Measurements from ENCODE around the gene TAS2R13.

TAS2R13 gene

GRCh38 chr12:10943167-10943566 is 33.8 kb upstream of the TAS2R13 start:
- DNase-seq (ENCODE audit: low spot score) = no peak
- TF ChIP-seq, protein P1, sequence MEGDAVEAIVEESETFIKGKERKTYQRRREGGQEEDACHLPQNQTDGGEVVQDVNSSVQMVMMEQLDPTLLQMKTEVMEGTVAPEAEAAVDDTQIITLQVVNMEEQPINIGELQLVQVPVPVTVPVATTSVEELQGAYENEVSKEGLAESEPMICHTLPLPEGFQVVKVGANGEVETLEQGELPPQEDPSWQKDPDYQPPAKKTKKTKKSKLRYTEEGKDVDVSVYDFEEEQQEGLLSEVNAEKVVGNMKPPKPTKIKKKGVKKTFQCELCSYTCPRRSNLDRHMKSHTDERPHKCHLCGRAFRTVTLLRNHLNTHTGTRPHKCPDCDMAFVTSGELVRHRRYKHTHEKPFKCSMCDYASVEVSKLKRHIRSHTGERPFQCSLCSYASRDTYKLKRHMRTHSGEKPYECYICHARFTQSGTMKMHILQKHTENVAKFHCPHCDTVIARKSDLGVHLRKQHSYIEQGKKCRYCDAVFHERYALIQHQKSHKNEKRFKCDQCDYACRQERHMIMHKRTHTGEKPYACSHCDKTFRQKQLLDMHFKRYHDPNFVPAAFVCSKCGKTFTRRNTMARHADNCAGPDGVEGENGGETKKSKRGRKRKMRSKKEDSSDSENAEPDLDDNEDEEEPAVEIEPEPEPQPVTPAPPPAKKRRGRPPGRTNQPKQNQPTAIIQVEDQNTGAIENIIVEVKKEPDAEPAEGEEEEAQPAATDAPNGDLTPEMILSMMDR (IDR thresholded peaks at IDR 0.05; ENCODE audit: poor library complexity, severe bottlenecking) = no peak

GRCh38 chr12:10941916-10942607 is 32.7 kb upstream of the TAS2R13 start:
- DNase-seq (ENCODE audit: low spot score) (peak; percentile 64), ATAC-seq (ENCODE audit: low read depth) (peak; percentile 87)
- Histone ChIP-seq H3K27ac (ENCODE audit: poor library complexity, severe bottlenecking) (peak overlapping the region; percentile 58), H3K4me3 (ENCODE audit: severe bottlenecking) (no peak overlapping the region), H3K27me3 (ENCODE audit: insufficient read depth, poor library complexity, severe bottlenecking) (no peaks in the 10 kb centered on the region), H3K4me1 (ENCODE audit: insufficient read depth, poor library complexity, severe bottlenecking) (peaks cover 12% of the 10 kb centered on the region), H3K36me3 (ENCODE audit: low read depth) (no peaks in the 10 kb centered on the region), H3K9me3 (ENCODE audit: severe bottlenecking) (no peaks in the 10 kb centered on the region)
- TF ChIP-seq, protein P1 (IDR thresholded peaks at IDR 0.05; ENCODE audit: poor library complexity, severe bottlenecking) = no peak

More at GRCh38 chr12:10943167-10943566, 33.8 kb upstream of the TAS2R13 start:
- Histone ChIP-seq H3K4me1 (ENCODE audit: insufficient read depth, poor library complexity, severe bottlenecking) (peaks cover 12% of the 10 kb centered on the region), H3K36me3 (ENCODE audit: low read depth) (no peaks in the 10 kb centered on the region), H3K9me3 (ENCODE audit: severe bottlenecking) (no peaks in the 10 kb centered on the region), H3K4me3 (ENCODE audit: severe bottlenecking) (no peak overlapping the region), H3K27ac (ENCODE audit: poor library complexity, severe bottlenecking) (no peak overlapping the region), H3K27me3 (ENCODE audit: insufficient read depth, poor library complexity, severe bottlenecking) (no peaks in the 10 kb centered on the region)
- no peak for ATAC-seq (ENCODE audit: low read depth)

- no peak overlapping the region for H3K4me3 ChIP-seq (ENCODE audit: severe bottlenecking)
- peak overlapping the region; percentile 58 for H3K27ac ChIP-seq (ENCODE audit: poor library complexity, severe bottlenecking)
- TF ChIP-seq, protein P1 (IDR thresholded peaks at IDR 0.05; ENCODE audit: poor library complexity, severe bottlenecking) = no peak
- DNase-seq (ENCODE audit: low spot score) = no peak
- no peaks in the 10 kb centered on the region for H3K27me3 ChIP-seq (ENCODE audit: insufficient read depth, poor library complexity, severe bottlenecking)
- H3K36me3 ChIP-seq (ENCODE audit: low read depth) = no peaks in the 10 kb centered on the region
- H3K4me1 ChIP-seq (ENCODE audit: insufficient read depth, poor library complexity, severe bottlenecking) = peaks cover 12% of the 10 kb centered on the region
- no peaks in the 10 kb centered on the region for H3K9me3 ChIP-seq (ENCODE audit: severe bottlenecking)
- no peak for ATAC-seq (ENCODE audit: low read depth)
Measured at GRCh38 chr12:10941369-10941768, 32.0 kb upstream of the TAS2R13 start.

DNA sequence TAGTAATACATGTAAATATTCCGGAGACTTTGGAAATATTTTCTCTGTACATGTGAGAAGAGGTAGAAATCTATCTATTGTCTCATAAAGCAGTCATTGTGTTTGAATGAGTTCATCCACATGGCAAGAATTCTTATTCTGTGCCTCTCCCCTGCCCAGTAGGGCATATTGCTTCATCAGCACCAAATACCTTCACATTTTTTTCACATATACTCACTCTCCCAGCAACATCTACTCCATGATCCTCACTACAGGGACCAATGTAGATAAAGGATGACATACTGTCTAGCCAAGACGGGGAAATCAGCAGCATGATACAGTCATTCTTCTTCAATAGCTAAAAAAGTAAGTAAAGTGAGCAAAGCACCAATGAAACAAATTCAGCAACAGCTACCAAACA is 31.0 kb upstream of the TAS2R13 start:
- Histone ChIP-seq H3K36me3 (ENCODE audit: low read depth) (no peaks in the 10 kb centered on the region), H3K27ac (ENCODE audit: poor library complexity, severe bottlenecking) (peak overlapping the region; percentile 58), H3K4me3 (ENCODE audit: severe bottlenecking) (no peak overlapping the region), H3K4me1 (ENCODE audit: insufficient read depth, poor library complexity, severe bottlenecking) (peaks cover 12% of the 10 kb centered on the region), H3K27me3 (ENCODE audit: insufficient read depth, poor library complexity, severe bottlenecking) (no peaks in the 10 kb centered on the region), H3K9me3 (ENCODE audit: severe bottlenecking) (no peaks in the 10 kb centered on the region)
- DNase-seq (ENCODE audit: low spot score) (no peak), ATAC-seq (ENCODE audit: low read depth) (peak; percentile 92)
- TF ChIP-seq, protein P1 (IDR thresholded peaks at IDR 0.05; ENCODE audit: poor library complexity, severe bottlenecking) = no peak

- Histone ChIP-seq H3K9me3 (ENCODE audit: severe bottlenecking) (no peaks in the 10 kb centered on the region), H3K4me1 (ENCODE audit: insufficient read depth, poor library complexity, severe bottlenecking) (peaks cover 12% of the 10 kb centered on the region), H3K4me3 (ENCODE audit: severe bottlenecking) (no peak within 1 kb of the TSS), H3K27ac (ENCODE audit: poor library complexity, severe bottlenecking) (peak within 1 kb of the TSS; percentile 58), H3K27me3 (ENCODE audit: insufficient read depth, poor library complexity, severe bottlenecking) (no peaks in the 10 kb centered on the region), H3K36me3 (ENCODE audit: low read depth) (no peaks in the 10 kb centered on the region)
- ATAC-seq (ENCODE audit: low read depth) (no peak), DNase-seq (ENCODE audit: low spot score) (no peak)
- TF ChIP-seq, protein P1 (IDR thresholded peaks at IDR 0.05; ENCODE audit: poor library complexity, severe bottlenecking) = no peak
Measured at GRCh38 chr12:10939163-10939562, 29.8 kb upstream of the TAS2R13 start, which contains the start of gene TAS2R14. Gene TAS2R14 (minus strand): TSS chr12:10939263. CDS start chr12:10939207, 56 bp downstream.
